HG03064 (cell line): ENCODE results near the gene OGDH.

Source experiments
- ATAC-seq: cut with Tn5 transposase; IDR thresholded peaks from one replicate; pipeline ENCODE4 v1.9.1; 2021; ENCODE audit warnings: low read depth; ENCODE audit not compliant: unreplicated experiment

The OGDH gene

DNA sequence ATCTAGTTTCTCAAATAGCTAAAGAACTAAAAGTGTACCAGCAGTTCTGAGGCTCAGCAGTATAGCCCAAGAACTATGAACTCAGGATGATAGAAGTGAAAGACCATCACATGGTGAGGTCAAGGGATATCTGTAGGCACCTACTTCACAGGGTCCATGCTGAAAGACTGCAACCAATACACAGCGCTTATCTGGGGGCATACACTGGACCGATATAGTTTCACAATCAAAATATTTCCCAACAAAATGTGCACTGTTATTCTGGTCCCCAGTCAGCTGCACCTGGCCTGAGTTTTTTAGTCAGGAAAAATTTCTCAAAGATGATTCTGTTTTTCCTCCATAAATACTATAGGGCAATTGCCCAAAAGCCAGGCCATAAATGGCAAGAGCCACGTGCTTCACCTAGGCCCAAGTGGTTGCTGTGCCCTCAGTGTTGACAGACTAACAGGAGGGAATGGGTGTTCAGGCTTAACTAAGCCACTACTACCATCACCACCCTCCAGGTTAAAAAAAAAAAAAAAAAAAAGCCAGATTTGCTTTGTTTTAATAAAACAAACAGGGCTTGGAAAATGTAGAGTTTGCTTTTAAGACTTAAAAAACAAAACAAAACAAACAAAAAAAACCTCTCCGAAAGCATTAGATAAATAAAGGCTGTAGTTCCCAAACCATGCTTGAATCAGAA is 58.5 kb downstream of the OGDH start:
- no peak for ATAC-seq

DNA sequence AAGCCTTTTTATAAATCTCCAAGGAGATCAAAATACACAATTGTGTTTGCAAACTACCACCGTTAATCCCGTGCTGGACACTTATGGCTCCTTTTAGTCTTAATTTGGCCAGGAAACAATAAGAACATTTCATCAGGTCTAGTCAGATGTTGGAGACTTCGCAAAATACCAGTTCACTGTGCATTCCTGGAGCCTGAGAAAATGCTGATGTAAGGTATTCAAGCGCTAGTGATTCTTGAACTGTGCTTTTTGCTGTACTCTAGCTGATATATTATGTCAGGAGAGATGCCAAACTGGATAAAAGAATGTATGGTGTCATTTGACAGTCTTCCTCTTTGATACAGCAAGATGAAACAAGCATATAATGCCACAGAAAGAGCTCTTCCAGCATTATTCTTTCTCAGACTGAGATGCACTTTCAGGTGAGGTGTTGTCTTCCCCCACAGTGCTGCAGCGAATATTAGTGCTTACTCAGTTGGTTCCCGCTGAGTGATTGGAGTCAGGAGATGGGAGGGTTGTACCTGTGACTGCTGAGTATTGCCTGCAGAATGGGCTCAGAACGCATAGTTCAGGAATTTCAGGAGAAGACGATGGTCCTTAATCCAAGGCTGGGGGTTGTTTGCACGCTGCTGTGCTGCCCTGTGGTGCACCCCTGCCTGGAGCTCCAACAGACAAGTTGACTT is 59.2 kb downstream of the OGDH start:
- ATAC-seq: no peak

DNA sequence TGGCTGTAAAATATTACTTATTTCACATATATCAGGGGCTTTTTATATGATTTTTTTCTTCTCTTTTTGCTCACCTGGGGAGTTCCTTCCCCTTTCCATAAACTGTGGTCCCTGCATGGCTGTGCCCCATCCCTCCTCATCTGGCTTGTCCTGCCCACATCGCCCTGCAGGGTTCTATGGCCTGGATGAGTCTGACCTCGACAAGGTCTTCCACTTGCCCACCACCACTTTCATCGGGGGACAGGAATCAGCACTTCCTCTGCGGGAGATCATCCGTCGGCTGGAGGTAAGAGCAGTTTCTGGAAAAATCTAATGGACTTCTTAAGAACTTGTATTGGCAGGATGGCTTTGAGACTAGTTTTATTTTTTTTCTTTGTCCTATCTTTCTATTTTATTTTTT is 60.1 kb downstream of the OGDH start:
- no peak for ATAC-seq

DNA sequence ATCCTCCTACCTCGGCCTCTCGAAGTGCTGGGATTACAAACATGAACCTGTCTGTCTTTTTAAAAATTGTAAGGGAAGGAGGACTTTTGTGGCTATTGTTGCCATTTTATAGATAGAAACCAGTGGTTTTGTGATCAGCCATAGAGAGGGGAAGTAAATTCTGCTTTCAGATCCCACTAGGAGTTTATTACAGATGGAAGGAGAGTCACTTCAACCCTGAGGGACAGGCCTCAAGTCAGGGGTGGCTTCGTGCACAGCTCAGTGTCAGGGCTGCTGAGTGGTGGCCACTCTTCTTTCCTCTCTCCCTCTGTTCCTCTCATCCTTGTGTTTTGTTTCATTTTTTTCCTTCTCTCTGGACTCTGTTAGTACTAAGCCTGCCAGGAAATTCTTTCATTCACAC is 60.8 kb downstream of the OGDH start:
- ATAC-seq: no peak

DNA sequence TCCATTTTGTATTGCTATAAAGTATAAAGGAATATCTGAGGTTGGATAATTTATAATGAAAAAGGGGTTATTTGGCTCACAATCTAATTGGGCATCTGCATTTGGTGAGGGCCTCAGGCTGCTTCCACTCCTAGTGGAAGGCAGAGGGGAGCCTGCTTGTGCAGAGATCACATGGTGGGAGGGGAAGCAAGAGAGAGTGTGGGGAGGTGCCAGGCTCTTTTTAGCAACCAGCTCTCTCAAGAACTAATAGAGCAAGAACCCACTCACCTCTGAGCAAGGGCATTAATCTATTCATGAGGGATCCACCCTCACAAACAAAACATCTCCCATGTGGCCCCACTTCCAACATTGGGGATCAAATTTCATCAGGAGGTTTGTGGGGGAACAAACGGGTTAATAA is 64.6 kb downstream of the OGDH start:
- no peak for ATAC-seq

DNA sequence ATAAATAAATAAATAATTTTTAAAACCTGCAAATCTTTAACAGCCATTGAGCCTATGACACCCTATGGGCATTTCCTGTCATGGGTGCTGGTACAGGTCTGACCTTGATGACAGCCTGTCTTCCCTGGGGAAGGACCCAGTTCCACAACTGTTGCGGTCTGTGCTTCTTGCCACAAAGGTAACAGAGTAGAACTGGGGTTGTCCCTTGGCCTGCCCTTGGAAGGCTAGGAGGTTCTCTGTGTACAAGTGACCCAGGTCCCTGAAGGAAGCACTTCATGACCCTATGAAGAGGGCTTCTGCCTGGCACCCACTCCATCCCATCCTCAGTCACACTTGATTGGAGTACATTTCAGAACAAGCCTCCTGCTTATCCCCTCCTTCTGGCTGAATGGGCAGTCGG is 66.9 kb downstream of the OGDH start:
- no peak for ATAC-seq

DNA sequence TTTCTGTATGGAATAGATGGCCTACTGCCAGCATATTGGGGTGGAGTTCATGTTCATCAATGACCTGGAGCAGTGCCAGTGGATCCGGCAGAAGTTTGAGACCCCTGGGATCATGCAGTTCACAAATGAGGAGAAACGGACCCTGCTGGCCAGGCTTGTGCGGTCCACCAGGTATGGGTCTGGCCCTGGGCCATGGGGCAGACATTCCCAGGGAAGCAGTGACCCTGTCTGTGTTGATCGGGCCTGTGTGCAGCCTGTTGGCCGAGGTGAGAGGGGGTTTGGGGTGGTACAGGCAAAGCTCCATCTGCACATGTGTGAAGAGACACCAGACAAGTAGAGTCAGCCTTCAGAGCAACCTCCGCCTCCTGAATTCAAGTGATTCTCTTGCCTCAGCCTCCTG is 67.3 kb downstream of the OGDH start:
- no peak for ATAC-seq

DNA sequence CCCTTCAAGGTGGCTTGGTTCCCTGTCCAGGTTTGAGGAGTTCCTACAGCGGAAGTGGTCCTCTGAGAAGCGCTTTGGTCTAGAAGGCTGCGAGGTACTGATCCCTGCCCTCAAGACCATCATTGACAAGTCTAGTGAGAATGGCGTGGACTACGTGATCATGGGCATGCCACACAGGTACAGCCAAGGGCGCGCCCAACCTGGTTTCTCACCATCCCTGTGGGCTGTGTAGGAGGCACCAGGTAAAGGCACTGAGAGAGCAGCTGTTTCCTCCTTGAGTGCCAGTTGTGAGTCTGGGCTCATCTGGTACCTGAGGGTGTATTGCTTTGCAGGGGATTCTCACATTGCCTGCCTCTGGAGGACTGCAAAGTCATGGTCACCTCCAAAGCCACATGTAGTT is 68.0 kb downstream of the OGDH start:
- no peak for ATAC-seq

DNA sequence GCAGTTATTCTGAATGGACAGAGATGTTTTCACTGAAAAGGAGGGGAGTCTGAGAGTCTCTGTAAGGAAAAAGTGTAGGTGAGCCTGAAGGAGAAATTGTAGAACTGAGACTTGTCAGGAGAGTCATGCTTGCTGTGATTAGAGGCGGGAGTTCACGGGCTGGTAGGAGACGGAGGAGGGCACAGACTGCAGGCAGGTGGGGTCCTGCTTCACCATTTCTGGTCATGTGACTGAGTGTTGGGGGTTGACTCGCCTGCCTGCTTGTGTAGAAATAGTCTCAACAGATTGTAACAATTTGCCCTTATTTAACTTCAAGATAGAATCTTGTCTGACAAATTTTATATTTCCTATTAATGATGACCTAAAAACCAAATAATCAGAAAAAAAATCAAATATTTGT is 70.3 kb downstream of the OGDH start:
- no peak for ATAC-seq

DNA sequence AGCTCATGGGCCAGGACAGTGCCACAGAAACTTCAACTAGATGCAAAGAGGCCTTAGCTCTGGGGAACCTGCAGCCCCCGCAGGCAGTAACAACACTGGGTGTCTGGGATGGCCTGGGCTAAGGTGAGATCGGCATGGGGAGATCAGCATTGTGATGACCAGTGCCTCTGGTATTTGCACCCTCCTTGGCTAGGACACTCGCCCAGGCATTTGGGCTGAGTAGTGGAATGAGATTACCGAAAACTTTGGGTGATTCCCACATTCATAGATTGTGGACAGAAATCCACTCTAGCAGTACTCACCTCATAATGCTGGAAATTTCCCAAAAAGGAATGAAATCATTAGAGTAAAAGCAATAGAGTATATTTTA is 71.7 kb downstream of the OGDH start:
- no peak for ATAC-seq

DNA sequence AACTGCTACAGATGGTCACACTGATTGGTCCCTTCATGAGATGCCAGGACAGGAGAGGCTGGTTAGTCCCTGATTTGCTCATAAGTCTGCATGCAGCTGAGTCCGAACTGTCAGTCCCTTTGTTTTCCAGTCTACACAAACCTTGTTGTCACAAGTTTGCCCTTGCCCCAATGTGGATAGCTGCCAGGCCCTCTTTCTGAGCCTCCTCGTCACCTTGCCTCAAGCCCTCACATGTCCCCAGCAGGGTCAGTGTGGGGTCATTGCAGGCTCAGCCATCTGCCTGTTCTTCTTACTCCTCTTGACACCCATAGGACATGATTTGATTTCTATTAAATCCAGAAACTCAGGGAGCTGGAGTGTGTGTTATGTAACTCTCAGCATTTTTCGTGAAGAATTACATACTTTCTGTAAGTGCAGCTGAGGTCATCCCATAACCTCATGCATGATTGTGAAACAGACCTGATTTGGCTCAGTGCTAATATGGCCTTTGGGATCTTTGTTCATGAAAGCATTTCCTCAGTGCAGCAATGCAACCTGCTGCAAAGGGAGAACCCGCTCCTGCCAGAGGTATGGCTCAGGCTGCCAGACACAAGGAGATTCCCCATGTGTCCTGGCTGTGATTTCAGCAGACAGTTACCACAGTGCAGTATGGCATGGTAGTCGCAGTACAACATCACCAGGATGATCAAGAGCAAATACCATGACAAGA is 72.2 kb downstream of the OGDH start:
- no peak for ATAC-seq

DNA sequence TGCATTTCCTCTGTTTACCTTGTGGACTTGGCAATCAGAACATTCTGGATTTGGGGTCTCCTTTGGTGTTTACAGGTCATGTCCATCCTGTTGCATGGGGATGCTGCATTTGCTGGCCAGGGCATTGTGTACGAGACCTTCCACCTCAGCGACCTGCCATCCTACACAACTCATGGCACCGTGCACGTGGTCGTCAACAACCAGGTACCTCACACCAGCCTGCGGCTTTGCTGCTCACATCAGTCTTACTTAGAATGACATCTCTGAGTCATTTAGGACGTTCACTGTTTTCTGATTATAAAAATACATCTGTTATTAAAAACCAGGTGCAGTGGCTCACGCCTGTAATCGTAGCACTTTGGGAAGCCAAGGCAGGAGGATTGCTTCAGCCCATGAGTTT is 75.2 kb downstream of the OGDH start:
- no peak for ATAC-seq

DNA sequence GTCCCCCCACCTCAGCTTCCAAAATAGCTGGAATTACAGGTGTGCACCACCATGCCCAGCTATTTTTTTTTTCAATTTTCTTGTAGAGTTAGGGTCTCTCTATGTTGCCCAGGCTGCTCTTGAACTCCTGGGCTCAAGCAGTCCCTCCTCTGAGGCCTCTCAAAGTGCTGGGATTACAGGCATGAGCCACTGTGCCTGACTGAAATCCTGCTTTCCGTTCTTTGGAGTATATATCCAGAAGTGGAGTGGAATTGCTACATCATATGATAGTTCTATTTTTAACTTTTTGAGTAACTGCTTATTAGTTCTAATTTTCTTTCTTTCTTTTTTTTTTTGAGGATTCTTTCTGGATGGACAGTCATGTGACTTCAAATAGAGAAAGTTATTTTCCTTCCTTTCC is 79.3 kb downstream of the OGDH start:
- ATAC-seq: no peak

DNA sequence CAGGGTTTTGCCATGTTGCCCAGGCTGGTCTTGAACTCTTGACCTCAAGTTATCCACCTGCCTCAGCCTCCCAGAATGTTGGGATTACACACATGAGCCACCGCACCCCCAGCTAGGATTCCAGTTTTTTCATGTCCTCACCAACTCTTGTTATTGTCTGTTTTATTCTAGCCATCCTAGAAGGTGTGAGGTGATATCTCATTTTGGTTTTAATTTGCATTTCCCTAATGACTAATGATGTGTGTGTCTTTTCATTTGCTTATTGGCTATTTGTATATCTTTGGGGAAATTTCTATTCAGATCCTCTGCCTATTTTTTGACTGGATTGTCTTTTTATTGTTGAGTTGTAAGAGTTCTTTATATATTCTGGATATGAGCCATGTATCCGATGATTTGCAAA is 83.0 kb downstream of the OGDH start:
- no peak for ATAC-seq

DNA sequence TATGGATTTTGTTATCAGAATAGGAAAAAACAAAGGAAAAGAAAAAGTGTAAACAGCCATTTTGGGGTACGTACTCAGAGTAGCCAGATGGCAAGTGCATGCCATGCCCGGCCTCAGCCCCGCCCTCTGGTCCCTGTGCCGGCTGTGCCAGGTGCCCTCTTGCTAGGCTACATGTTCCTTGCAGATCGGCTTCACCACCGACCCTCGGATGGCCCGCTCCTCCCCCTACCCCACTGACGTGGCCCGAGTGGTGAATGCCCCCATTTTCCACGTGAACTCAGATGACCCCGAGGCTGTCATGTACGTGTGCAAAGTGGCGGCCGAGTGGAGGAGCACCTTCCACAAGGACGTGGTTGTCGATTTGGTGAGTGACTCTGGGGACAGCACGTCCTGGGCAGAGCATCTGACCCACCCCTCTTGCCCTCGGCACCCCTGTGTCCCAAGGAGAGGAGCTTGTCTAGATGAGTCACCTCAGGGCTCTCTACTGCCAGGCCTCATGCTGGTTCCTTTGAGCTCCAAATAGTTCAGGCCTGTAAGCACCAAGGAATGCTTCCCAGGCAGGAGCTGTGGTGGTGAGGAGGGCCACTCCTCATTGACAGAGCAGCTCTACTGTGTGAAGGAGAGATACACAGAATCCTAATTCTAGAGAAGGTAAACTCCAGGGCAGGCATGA is 87.3 kb downstream of the OGDH start:
- ATAC-seq: no peak

DNA sequence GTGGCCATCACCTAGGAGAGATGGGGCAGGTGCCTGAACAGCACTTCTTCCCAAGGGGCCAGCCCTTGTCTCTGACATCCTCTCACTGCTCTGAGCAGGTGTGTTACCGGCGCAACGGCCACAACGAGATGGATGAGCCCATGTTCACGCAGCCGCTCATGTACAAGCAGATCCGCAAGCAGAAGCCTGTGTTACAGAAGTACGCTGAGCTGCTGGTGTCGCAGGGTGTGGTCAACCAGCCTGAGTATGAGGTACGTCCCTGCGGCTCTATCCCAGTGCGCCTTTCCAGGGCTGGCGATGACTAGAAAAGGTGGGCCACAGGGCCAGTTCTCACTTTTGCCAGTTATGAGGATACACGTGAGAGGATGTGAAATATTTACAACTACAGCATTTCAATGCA is 87.9 kb downstream of the OGDH start:
- no peak for ATAC-seq

DNA sequence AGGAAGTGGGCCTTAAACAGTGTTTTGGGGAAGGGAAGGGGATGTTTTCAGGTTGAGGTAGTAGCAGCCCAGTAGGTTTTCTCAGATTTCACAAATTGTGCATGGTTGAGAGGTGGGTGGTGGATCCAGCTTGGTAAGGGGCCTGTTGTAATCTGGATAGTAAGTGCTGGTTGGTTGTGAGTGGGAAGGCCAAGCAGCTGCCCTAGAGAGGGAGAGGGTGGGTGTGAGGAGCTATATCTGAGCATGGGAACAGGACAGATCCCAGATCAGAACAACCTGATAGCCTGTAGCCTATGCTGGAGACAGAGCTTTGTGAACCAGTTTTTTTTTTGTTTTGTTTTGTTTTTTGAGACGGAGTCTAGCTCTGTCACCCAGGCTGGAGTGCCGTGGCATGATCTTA is 88.3 kb downstream of the OGDH start:
- ATAC-seq: no peak

DNA sequence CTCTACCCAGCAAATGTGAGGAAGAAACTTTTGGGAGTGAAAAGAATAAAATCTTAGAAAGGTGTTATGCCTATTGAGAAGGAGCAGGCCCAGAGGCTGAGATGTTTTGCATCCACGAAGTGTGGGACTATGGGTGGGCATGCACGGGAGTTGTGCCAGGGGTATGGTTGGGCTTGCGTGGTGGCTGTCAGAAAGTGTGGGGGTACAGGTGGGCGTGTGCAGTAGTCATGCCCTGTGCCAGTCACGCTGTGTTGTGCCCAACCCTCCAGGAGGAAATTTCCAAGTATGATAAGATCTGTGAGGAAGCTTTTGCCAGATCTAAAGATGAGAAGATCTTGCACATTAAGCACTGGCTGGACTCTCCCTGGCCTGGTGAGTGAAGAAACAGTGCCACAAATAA is 89.3 kb downstream of the OGDH start:
- ATAC-seq: no peak

DNA sequence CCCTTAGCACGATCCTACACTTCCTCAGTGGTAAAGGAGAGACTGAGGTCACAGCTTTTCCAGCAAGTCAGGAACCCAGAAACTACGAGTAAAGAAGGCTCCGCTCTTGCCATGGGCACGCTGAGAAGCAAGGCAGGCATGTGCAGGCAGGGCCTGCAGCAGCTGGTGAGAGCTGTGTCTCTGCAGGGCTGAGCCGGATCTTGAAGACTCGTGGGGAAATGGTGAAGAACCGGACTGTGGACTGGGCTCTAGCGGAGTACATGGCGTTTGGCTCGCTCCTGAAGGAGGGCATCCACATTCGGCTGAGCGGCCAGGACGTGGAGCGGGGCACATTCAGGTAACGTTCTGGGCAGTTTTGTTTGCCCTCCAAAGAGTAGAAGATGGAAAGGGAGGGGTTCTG is 90.3 kb downstream of the OGDH start:
- no peak for ATAC-seq

DNA sequence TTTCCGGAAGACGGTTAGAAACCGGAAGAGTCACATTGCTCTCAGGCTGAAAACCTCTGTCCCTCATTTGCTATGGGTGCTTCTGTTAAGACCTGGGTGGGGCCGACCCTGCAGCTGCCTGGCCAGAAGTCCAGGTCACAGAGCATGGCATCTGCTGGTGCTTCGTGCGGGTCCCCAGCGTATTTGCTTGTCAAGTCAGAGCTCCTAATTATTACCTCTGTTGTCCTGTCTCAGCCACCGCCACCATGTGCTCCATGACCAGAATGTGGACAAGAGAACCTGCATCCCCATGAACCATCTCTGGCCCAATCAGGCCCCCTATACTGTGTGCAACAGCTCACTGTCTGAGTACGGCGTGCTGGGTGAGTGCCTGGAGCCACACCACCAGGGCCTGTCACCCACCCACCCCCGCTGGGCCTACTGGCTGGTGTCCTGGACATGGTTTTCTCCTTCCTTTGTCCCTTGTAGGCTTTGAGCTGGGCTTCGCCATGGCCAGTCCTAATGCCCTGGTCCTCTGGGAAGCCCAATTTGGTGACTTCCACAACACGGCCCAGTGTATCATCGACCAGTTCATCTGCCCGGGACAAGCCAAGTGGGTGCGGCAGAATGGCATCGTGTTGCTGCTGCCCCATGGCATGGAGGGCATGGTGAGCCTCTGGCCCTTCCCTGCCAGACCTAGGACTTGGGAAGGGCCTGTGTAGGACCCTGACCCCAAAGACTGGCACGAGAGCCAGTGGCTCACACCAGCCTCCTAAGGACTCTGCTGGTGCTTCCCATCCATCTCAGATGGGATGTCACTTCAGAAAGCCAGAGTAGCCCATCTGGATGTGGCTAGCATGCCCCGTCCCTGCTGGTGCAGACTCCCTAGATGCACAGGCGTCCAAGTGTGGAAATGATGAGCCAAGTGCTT is 91.0 kb downstream of the OGDH start:
- ATAC-seq: no peak
